Measurements from ENCODE around the gene LRRC4B.

DNA sequence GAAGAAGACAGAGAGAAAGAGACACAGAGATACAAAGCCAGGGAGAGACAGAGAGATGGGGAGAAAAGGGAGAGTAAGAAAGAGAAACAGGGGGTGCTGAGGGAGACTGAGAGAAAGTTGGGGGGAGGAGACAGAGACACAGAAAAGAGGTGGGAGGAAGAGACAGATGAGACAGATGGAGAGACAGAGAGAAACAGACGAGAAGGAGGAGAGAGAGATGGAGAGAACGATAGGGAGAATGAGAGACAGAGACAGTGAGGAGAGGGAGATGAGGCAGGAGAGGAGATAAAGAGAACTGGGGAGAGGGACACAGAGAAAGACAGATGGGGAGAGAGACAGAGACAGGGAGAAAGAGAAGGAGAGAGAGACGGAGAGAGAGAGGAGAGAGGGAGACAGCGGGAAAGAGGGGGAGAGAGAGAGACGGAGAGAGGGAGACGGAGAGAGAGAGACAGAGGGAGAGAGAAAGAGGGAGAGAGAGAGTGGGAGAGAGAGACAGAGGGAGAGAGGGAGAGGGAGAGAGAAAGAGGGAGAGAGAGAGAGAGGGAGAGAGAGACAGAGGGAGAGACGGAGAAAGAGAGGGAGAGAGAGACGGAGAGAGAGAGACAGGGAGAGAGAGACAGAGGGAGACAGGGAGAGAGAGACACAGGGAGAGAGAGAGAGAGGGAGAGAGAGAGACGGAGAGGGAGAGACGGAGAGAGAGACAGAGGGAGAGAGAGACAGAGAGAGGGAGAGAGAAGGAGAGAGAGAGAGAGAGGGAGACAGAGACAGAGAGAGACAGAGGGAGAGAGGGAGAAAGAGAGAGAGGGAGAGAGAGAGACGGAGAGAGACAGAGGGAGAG lies 69.8 kb downstream of the LRRC4B start:
- TF ChIP-seq REPIN1 (tag by site-specific recombination; IDR thresholded peaks at IDR 0.05; ENCODE audit: low read depth), result no peak
- no peak for TF ChIP-seq REST (tag by site-specific recombination; IDR thresholded peaks at IDR 0.05)
- 0 out of 2 replicates have a peak, but pooled peaks have one; percentile 12 for TF ChIP-seq PATZ1 (tag by site-specific recombination; IDR thresholded peaks at IDR 0.05)
- no peak for TF ChIP-seq ZBTB8A (tag by site-specific recombination; IDR thresholded peaks at IDR 0.05)
- no peak for TF ChIP-seq ZNF645 (tag by site-specific recombination; IDR thresholded peaks at IDR 0.05)
- TF ChIP-seq ZNF777 (tag by site-specific recombination; IDR thresholded peaks at IDR 0.05; ENCODE audit: borderline replicate concordance), result no peak
- TF ChIP-seq ZNF132 (tag by site-specific recombination; IDR thresholded peaks at IDR 0.05; ENCODE audit: borderline replicate concordance), result no peak
- TF ChIP-seq ZNF658 (tag by site-specific recombination; IDR thresholded peaks at IDR 0.05), result no peak
- TF ChIP-seq, protein P1, sequence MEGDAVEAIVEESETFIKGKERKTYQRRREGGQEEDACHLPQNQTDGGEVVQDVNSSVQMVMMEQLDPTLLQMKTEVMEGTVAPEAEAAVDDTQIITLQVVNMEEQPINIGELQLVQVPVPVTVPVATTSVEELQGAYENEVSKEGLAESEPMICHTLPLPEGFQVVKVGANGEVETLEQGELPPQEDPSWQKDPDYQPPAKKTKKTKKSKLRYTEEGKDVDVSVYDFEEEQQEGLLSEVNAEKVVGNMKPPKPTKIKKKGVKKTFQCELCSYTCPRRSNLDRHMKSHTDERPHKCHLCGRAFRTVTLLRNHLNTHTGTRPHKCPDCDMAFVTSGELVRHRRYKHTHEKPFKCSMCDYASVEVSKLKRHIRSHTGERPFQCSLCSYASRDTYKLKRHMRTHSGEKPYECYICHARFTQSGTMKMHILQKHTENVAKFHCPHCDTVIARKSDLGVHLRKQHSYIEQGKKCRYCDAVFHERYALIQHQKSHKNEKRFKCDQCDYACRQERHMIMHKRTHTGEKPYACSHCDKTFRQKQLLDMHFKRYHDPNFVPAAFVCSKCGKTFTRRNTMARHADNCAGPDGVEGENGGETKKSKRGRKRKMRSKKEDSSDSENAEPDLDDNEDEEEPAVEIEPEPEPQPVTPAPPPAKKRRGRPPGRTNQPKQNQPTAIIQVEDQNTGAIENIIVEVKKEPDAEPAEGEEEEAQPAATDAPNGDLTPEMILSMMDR (tag by site-specific recombination; IDR thresholded peaks at IDR 0.05), result no peak
- TF ChIP-seq ZBTB49 (tag by site-specific recombination; IDR thresholded peaks at IDR 0.05; ENCODE audit: low read depth), result no peak
